Measurements from ENCODE around the gene IKZF1.

IKZF1 gene

DNA sequence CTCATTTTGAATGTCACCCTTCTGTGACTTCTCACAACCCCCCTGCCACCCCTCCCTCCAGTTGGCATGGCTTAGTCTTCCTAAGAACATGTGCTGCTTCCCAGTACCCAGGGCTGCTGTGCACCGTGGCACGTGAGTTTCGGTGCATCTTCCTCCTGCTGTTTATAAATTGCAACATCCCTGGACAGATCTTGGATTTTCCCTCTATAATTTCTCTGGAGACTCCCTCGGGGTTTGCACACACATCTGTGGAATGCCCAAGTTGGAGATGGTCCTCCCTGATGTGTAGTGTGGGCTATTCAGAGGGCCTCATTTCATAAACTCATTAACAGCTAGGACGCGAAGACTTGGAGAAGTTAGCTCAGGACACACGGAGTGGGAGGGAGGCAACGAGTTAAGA lies 52.9 kb downstream of the IKZF1 start:
- Histone ChIP-seq H3K36me3 (ENCODE audit: insufficient read depth, low read length) (no peaks in the 10 kb centered on the region), H3K4me3 (ENCODE audit: low read depth, low read length) (no peak overlapping the region), H3K4me1 (ENCODE audit: control insufficient read depth, insufficient read depth, low read length, unreplicated experiment) (no peaks in the 10 kb centered on the region), H3K27ac (ENCODE audit: low read depth, low read length) (no peak overlapping the region), H3K79me2 (ENCODE audit: control insufficient read depth, insufficient read depth, low read length, unreplicated experiment) (no peaks in the 10 kb centered on the region), H2AFZ (ENCODE audit: low read length, unreplicated experiment) (no peak overlapping the region), H3K27me3 (ENCODE audit: insufficient read depth, low read length) (peaks cover 26% of the 10 kb centered on the region; the same call in 1 of the 2 replicates)

DNA sequence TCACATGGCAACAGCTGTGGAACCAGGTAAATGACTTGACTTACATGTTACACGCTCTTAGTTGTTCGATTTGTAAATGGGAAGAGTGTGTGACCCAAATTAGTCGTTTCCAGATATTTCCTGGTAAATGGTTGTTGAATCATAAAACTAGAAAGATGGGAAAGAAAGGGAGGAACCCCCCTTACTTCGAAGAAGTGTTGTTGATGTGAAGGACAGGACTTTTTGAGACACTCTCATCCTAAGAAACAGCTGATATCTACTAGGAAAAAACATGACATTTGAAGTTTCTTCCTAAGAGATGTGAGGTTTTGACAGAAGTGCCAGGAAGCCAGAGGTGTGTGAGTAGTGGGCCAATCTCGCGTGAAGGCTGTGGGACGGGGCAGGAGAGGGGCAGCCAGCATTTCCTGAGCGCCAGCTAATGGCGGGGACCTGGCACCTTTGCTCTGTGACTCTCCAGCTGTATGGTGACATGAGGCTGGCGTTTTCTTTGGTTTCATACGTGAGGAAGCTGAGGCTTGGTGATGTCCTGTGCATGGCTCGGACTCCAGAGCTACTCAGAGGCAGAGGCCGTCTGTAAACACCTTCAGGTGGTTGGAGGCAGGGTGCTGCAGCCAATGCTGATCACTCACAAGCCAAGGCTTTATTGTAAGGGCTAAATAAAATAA lies 53.7 kb downstream of the IKZF1 start:
- Histone ChIP-seq H3K4me3 (ENCODE audit: low read depth, low read length) (no peak overlapping the region), H3K79me2 (ENCODE audit: control insufficient read depth, insufficient read depth, low read length, unreplicated experiment) (no peaks in the 10 kb centered on the region), H3K27ac (ENCODE audit: low read depth, low read length) (no peak overlapping the region), H3K27me3 (ENCODE audit: insufficient read depth, low read length) (peaks cover 26% of the 10 kb centered on the region; the same call in 1 of the 2 replicates), H2AFZ (ENCODE audit: low read length, unreplicated experiment) (no peak overlapping the region), H3K36me3 (ENCODE audit: insufficient read depth, low read length) (no peaks in the 10 kb centered on the region), H3K4me1 (ENCODE audit: control insufficient read depth, insufficient read depth, low read length, unreplicated experiment) (no peaks in the 10 kb centered on the region)

DNA sequence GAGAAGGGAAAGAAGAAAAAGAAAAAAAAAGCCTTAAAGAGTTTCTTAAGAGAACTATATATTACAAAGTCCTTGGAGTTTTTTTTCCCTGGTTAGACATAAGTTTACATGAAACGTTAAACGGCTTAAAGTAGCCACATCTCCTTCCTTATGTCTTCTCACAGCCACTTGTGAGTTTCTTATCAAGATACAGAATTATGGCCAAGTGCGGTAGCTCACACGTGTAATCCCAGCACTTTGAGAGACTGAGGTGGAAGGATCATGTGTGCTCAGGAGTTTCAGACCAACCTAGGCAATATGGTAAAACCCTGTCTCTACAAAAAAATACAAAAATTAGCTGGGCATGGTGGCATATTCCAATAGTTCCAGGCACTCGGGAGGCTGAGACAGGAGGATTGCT lies 54.3 kb downstream of the IKZF1 start:
- no peaks in the 10 kb centered on the region for H3K4me1 ChIP-seq (ENCODE audit: control insufficient read depth, insufficient read depth, low read length, unreplicated experiment)
- H2AFZ ChIP-seq (ENCODE audit: low read length, unreplicated experiment), result no peak overlapping the region
- no peaks in the 10 kb centered on the region for H3K79me2 ChIP-seq (ENCODE audit: control insufficient read depth, insufficient read depth, low read length, unreplicated experiment)
- H3K36me3 ChIP-seq (ENCODE audit: insufficient read depth, low read length), result no peaks in the 10 kb centered on the region
- H3K27ac ChIP-seq (ENCODE audit: low read depth, low read length), result no peak overlapping the region
- no peak overlapping the region for H3K4me3 ChIP-seq (ENCODE audit: low read depth, low read length)
- H3K27me3 ChIP-seq (ENCODE audit: insufficient read depth, low read length), result peaks cover 26% of the 10 kb centered on the region; the same call in 1 of the 2 replicates

DNA sequence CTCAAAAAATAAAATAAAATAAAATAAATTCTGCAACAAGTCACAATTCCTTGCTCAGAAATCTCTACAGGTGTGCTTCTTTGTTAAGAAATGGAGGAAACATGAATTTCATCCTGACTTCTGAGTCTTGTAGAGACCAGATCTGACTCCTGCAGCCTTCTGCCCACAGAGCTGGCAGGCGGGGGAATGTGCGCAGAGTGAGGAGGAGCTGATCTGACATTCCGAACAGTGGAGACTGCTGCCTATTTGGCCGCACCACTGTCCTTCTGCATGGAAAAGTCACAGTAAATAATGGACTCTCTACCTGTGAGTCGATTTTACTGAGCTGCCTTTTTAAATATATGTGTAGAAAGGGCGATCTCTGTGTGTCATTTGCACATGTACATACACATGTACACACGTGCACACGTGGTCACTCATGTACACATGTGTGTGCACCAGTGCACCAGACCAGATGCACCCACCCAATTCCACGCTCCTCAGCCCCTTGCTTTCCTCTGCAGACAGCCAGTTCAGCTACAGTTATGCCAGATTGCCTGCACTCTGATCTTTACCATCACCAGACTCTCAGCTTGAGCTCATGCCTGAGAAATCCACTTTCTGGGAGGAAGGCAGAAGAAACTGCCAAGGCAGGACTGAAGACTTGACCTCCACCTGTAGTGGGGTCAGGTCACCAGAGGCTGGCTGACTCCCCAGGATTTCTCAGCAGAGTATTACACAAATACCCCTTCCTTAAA lies 54.9 kb downstream of the IKZF1 start:
- H3K79me2 ChIP-seq (ENCODE audit: control insufficient read depth, insufficient read depth, low read length, unreplicated experiment), result no peaks in the 10 kb centered on the region
- H3K4me1 ChIP-seq (ENCODE audit: control insufficient read depth, insufficient read depth, low read length, unreplicated experiment), result no peaks in the 10 kb centered on the region
- no peak overlapping the region for H3K4me3 ChIP-seq (ENCODE audit: low read depth, low read length)
- no peak overlapping the region for H2AFZ ChIP-seq (ENCODE audit: low read length, unreplicated experiment)
- peaks cover 26% of the 10 kb centered on the region; the same call in 1 of the 2 replicates for H3K27me3 ChIP-seq (ENCODE audit: insufficient read depth, low read length)
- no peak overlapping the region for H3K27ac ChIP-seq (ENCODE audit: low read depth, low read length)
- H3K36me3 ChIP-seq (ENCODE audit: insufficient read depth, low read length), result no peaks in the 10 kb centered on the region

DNA sequence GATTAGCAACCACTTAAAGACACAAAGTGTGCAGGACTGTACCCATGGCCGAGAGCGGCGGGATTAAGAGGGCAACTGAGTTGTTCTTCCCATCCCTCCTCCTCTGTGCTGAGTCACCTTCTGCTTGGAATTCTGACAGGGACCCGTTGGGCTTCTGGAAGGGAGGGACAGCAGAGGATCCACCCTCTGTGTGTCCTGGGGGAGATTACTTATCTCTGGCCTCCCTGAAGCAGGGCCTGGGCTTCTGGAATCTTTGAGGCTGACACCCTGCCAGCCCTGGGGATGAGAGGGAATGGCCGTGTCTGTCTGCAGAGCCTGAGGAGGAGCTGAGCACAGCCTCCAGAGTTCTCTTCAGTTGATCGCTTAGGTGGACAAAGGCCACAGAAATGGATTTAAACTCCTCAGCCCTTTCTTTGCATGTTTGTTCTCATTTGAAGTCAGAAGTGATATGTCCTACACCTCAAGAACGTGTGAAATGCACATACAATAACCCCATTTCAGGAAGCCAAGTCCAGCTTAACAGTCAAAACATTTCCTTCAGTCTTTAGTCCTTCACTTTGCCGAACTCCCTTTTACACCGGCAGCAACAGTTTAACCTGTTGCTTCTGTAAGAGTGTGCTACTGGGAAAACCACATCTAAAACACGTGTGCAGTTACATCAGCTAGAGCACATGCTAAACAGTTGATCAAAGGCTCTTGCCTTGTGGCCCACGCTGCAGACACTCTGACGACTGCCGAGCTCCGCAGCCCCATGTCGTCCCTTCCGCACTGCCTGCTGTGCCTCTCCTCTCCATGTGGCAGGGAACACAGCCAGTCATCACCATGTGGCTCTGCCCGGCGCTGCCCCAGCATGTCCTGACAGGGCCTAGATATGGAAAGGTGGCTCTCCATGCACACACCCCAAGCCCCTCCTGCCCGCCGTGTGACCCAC lies 55.7 kb downstream of the IKZF1 start:
- Histone ChIP-seq H3K79me2 (ENCODE audit: control insufficient read depth, insufficient read depth, low read length, unreplicated experiment) (no peaks in the 10 kb centered on the region), H3K36me3 (ENCODE audit: insufficient read depth, low read length) (no peaks in the 10 kb centered on the region), H2AFZ (ENCODE audit: low read length, unreplicated experiment) (no peak overlapping the region), H3K27ac (ENCODE audit: low read depth, low read length) (no peak overlapping the region), H3K4me3 (ENCODE audit: low read depth, low read length) (no peak overlapping the region), H3K4me1 (ENCODE audit: control insufficient read depth, insufficient read depth, low read length, unreplicated experiment) (no peaks in the 10 kb centered on the region), H3K27me3 (ENCODE audit: insufficient read depth, low read length) (peaks cover 26% of the 10 kb centered on the region; the same call in 1 of the 2 replicates)

DNA sequence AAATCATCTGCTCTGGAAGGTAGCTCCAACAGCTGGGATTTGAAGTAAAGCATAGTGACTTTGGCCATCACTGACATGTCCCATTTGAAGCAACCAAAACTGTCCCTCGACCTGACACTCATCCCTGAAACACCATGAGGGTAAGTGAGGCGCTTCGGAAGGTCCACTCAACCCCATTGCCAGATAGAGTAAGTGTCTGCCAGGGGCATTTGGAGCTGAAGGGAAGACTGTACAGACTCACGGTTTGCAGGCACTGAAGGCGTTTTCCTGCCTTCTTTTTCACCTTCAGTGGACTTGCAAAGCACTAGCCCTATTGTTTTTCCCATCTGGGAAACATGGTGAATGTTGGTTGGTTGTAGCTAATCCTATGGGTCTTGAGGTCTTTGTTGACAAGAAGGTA lies 57.6 kb downstream of the IKZF1 start:
- Histone ChIP-seq H3K4me1 (ENCODE audit: control insufficient read depth, insufficient read depth, low read length, unreplicated experiment) (no peaks in the 10 kb centered on the region), H3K27ac (ENCODE audit: low read depth, low read length) (no peak overlapping the region), H3K4me3 (ENCODE audit: low read depth, low read length) (no peak overlapping the region), H3K27me3 (ENCODE audit: insufficient read depth, low read length) (peaks cover 32% of the 10 kb centered on the region), H3K79me2 (ENCODE audit: control insufficient read depth, insufficient read depth, low read length, unreplicated experiment) (no peaks in the 10 kb centered on the region), H2AFZ (ENCODE audit: low read length, unreplicated experiment) (no peak overlapping the region), H3K36me3 (ENCODE audit: insufficient read depth, low read length) (no peaks in the 10 kb centered on the region)

DNA sequence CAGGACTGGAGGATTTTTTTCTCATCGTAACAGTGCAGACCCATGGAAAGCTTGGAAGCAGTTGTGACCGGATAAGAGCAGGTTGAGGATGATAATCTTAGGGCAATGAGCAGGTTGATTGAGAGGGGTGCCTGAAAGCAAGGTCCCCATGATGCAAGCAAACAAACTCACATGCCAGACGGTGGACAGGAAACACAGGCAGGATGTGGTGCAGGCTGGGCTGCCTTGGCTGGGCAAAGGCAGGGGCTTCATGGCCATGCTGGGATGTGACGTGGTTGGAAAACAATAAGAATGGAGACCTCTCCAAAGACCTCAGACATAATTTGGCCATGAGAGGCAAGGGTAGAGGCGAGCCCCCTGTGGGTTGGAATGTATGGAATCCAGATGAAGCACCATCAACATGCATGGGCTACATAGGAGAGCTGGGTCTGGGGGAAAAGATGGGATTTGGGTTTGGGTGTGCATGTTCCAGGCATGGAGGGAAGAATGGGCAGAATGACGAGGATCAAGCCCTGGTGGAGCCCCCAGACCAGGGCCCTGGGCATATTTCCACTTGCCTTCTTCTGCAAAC lies 58.3 kb downstream of the IKZF1 start:
- Histone ChIP-seq H3K4me1 (ENCODE audit: control insufficient read depth, insufficient read depth, low read length, unreplicated experiment) (no peaks in the 10 kb centered on the region), H3K4me3 (ENCODE audit: low read depth, low read length) (no peak overlapping the region), H3K27ac (ENCODE audit: low read depth, low read length) (no peak overlapping the region), H2AFZ (ENCODE audit: low read length, unreplicated experiment) (no peak overlapping the region), H3K27me3 (ENCODE audit: insufficient read depth, low read length) (peaks cover 28% of the 10 kb centered on the region), H3K36me3 (ENCODE audit: insufficient read depth, low read length) (no peaks in the 10 kb centered on the region), H3K79me2 (ENCODE audit: control insufficient read depth, insufficient read depth, low read length, unreplicated experiment) (no peaks in the 10 kb centered on the region)

DNA sequence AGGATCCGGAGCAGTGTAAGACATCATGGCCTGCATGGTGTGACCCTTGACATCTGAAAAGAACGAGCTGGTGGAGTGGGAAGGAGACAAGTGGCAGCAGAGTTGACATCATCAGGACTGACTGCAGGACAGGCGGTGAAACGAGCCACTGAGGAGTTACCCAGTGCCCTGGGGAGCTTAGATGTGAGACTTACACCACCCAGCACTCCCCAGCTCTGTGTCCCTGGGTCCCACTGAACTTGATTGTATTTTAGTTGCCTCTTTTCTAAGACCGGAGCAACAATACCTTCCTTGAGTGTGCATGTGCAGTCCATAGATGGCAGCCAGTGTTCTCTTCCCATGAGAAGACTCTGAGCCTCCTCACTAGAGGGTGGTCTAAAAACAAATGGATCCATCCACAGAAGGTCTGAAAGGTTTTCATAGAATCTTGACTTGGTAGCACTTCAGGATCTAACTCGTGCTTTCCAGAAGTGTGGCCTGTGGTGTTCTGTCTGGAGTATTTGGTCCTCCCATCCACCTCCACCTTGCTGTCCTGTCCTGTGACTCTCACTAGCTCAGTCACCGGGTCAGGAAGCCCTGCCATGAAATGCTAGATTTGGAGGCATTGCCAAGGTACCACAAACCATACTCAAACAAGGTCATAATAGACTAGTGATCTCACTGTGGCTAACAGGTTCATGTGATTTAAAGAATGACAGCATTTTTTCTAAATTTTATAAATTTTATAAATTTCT lies 59.0 kb downstream of the IKZF1 start:
- Histone ChIP-seq H3K27ac (ENCODE audit: low read depth, low read length) (no peak overlapping the region), H3K79me2 (ENCODE audit: control insufficient read depth, insufficient read depth, low read length, unreplicated experiment) (no peaks in the 10 kb centered on the region), H3K27me3 (ENCODE audit: insufficient read depth, low read length) (peaks cover 28% of the 10 kb centered on the region), H3K4me1 (ENCODE audit: control insufficient read depth, insufficient read depth, low read length, unreplicated experiment) (no peaks in the 10 kb centered on the region), H3K4me3 (ENCODE audit: low read depth, low read length) (no peak overlapping the region), H3K36me3 (ENCODE audit: insufficient read depth, low read length) (no peaks in the 10 kb centered on the region), H2AFZ (ENCODE audit: low read length, unreplicated experiment) (no peak overlapping the region)

DNA sequence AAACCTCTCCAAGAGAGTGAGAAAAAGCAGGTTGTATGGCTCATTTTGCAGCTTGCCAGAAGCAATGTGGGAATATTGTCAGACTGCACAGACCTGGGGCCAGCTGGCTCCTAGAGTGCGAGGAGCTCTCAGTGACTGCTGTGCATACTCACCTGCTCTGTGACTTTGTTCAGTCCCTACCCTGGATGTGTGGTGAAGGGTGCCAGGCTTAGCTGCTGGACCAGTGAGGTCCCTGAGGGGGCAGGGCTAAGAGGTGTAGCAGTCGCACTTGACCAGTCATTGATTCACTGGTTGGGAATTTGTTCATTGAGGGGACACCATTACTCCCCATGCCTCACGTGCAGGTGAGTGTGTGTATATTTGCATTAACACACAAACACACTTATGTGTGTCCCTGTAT lies 60.1 kb downstream of the IKZF1 start:
- Histone ChIP-seq H3K27me3 (ENCODE audit: insufficient read depth, low read length) (peaks cover 30% of the 10 kb centered on the region), H3K27ac (ENCODE audit: low read depth, low read length) (no peak overlapping the region), H3K4me1 (ENCODE audit: control insufficient read depth, insufficient read depth, low read length, unreplicated experiment) (no peaks in the 10 kb centered on the region), H3K4me3 (ENCODE audit: low read depth, low read length) (no peak overlapping the region), H2AFZ (ENCODE audit: low read length, unreplicated experiment) (no peak overlapping the region), H3K79me2 (ENCODE audit: control insufficient read depth, insufficient read depth, low read length, unreplicated experiment) (no peaks in the 10 kb centered on the region), H3K36me3 (ENCODE audit: insufficient read depth, low read length) (no peaks in the 10 kb centered on the region)

DNA sequence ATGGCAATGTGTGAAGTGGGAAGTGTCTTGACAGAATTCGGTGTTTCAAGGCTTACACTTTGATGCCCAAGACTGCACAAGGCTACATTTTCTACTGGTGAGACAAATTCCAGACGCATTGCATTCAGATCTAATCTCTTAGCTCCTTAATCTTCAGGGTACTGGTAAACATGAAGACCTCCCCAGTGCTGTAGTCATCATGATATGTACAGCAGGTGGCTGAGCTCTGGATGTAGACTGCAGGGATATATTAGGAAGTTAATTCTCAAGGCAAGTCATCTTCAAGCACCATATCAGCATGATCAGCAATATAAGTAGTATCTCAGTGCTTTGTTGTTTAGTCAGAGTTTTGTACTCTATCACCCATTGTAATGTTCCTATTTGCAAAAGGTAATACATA lies 61.8 kb downstream of the IKZF1 start:
- Histone ChIP-seq H3K27ac (ENCODE audit: low read depth, low read length) (no peak overlapping the region), H3K36me3 (ENCODE audit: insufficient read depth, low read length) (no peaks in the 10 kb centered on the region), H2AFZ (ENCODE audit: low read length, unreplicated experiment) (no peak overlapping the region), H3K79me2 (ENCODE audit: control insufficient read depth, insufficient read depth, low read length, unreplicated experiment) (no peaks in the 10 kb centered on the region), H3K4me3 (ENCODE audit: low read depth, low read length) (no peak overlapping the region), H3K4me1 (ENCODE audit: control insufficient read depth, insufficient read depth, low read length, unreplicated experiment) (no peaks in the 10 kb centered on the region), H3K27me3 (ENCODE audit: insufficient read depth, low read length) (peaks cover 24% of the 10 kb centered on the region)
